Keratinocyte (primary cell): ENCODE measurements around the gene ZDHHC15. TPM values are rescaled to one million over a fixed set of nuclear protein-coding genes. Genes with fewer than 3 reads are reported as not detected.
"Not testable (repeated sequence)": the region's sequence is repeated elsewhere in the genome, so short reads cannot be mapped to it uniquely, and the experiment has no call there.

Source experiments
- DNase-seq: peaks from one replicate; pipeline ENCODE4 v3.0.0-alpha.2; 2011; ENCODE audit warnings: low read depth, missing footprints, low spot score
- FAIRE-seq: peaks from 2 replicates; lab custom pipeline; 2011; peaks lifted over from hg19 to GRCh38; lab: Jason Lieb, UNC
- H2AFZ ChIP-seq: 2 replicates; pipeline ENCODE4 v1.6.0; 2012; ENCODE audit warnings: low read length, control low read depth, inconsistent platforms; ENCODE audit not compliant: control insufficient read depth
- H3K27ac ChIP-seq: 2 replicates; pipeline ENCODE4 v1.5.1; 2011; ENCODE audit warnings: low read length; ENCODE audit not compliant: control insufficient read depth, insufficient read depth
- H3K27me3 ChIP-seq: 3 replicates; pipeline ENCODE4 v1.6.0; 2011; ENCODE audit warnings: low read length; ENCODE audit not compliant: control insufficient read depth, insufficient read depth; ENCODE audit errors: extremely low read depth
- H3K36me3 ChIP-seq, 2 experiments: 2 replicates in 1 of 2; 3 replicates in 1 of 2; pipeline ENCODE4 v1.5.1; 2011; ENCODE audit warnings: low read length in 2 of 2, mild to moderate bottlenecking in 1 of 2; ENCODE audit not compliant: control insufficient read depth in 2 of 2, insufficient read depth in 2 of 2; ENCODE audit errors: extremely low read depth in 1 of 2
- H3K4me1 ChIP-seq: 3 replicates; pipeline ENCODE4 v1.5.1; 2011; ENCODE audit warnings: low read length; ENCODE audit not compliant: control insufficient read depth, insufficient read depth; ENCODE audit errors: extremely low read depth
- H3K4me2 ChIP-seq: 3 replicates; pipeline ENCODE4 v1.6.0; 2011; ENCODE audit warnings: low read depth, low read length; ENCODE audit not compliant: control insufficient read depth, insufficient read depth; ENCODE audit errors: extremely low read depth
- H3K4me3 ChIP-seq, 3 experiments: fragments of 200-600 bp in 1 of 3; sonication (generic) in 1 of 3; 2 replicates in 2 of 3; 3 replicates in 1 of 3; pipeline ENCODE4 v1.5.1; 2011 to 2016; ENCODE audit warnings: low read length in 3 of 3, mild to moderate bottlenecking in 3 of 3, control low read depth in 2 of 3, inconsistent platforms in 1 of 3, low read depth in 1 of 3, mixed read lengths in 1 of 3, mixed run types in 1 of 3, moderate library complexity in 1 of 3; ENCODE audit not compliant: control insufficient read depth in 2 of 3, insufficient read depth in 2 of 3; ENCODE audit errors: extremely low read depth in 1 of 3
- H3K79me2 ChIP-seq: 2 replicates; pipeline ENCODE4 v1.6.0; 2012; ENCODE audit warnings: low read length; ENCODE audit not compliant: control insufficient read depth, insufficient read depth
- H3K9ac ChIP-seq: 3 replicates; pipeline ENCODE4 v1.6.0; 2011; ENCODE audit warnings: low read length; ENCODE audit not compliant: control insufficient read depth, insufficient read depth; ENCODE audit errors: extremely low read depth
- H3K9me1 ChIP-seq: 3 replicates; pipeline ENCODE4 v1.6.0; 2011; ENCODE audit warnings: low read length; ENCODE audit not compliant: control insufficient read depth, insufficient read depth; ENCODE audit errors: extremely low read depth
- H3K9me3 ChIP-seq: 2 replicates; pipeline ENCODE4 v1.5.1; 2012; ENCODE audit warnings: low read depth, low read length; ENCODE audit not compliant: control insufficient read depth
- H4K20me1 ChIP-seq: 3 replicates; pipeline ENCODE4 v1.6.0; 2011; ENCODE audit warnings: low read length; ENCODE audit not compliant: control insufficient read depth, insufficient read depth; ENCODE audit errors: extremely low read depth
- EZH2 ChIP-seq: IDR thresholded peaks from one replicate; pipeline ENCODE4 v1.6.1; 2012; ENCODE audit warnings: inconsistent platforms, mild to moderate bottlenecking, low read length, moderate library complexity
- dilution Hi-C: fragments of 300-500 bp; cut with MboI; formaldehyde crosslinking; loops from one replicate; pipeline ENCODE4 v1.7.0; 2020; ENCODE audit warnings: low sequenced_read_pairs; ENCODE audit not compliant: extremely low pct_ligation_motif_present
- polyA plus RNA-seq, 5 experiments: library from polyadenylated mRNA; depleted of rRNA in 3 of 5; stranded (reverse) in 3 of 5; stranded (forward) in 1 of 5; unstranded in 1 of 5; fragments of >200 nt; gene quantifications; 1 replicate in 1 of 5; 2 replicates in 3 of 5; 3 replicates in 1 of 5; pipeline versions ENCODE4 v1.2.1 to v1.2.3, GENCODE V29; 2011 to 2012; ENCODE audit warnings: missing spikeins in 2 of 5, low read depth in 1 of 5, low replicate concordance in 1 of 5
- TF ChIP-seq, protein P1 (sequence below), 3 experiments: IDR thresholded peaks in 1 of 3; conservative IDR thresholded peaks in 1 of 3; optimal IDR thresholded peaks in 1 of 3; 2 replicates in 2 of 3; 3 replicates in 1 of 3; pipeline versions ENCODE3 to v1.5.1; 2011; ENCODE audit warnings: low read length in 3 of 3, mild to moderate bottlenecking in 3 of 3, moderate library complexity in 2 of 3, control low read depth in 1 of 3, inconsistent platforms in 1 of 3; ENCODE audit not compliant: insufficient read depth in 2 of 3; ENCODE audit errors: extremely low read depth in 1 of 3

The ZDHHC15 gene
- polyA plus RNA-seq, 1 donor (not counting 4 experiments of a cell fraction or from before 2014, with no cell fraction given) = not detected

DNA sequence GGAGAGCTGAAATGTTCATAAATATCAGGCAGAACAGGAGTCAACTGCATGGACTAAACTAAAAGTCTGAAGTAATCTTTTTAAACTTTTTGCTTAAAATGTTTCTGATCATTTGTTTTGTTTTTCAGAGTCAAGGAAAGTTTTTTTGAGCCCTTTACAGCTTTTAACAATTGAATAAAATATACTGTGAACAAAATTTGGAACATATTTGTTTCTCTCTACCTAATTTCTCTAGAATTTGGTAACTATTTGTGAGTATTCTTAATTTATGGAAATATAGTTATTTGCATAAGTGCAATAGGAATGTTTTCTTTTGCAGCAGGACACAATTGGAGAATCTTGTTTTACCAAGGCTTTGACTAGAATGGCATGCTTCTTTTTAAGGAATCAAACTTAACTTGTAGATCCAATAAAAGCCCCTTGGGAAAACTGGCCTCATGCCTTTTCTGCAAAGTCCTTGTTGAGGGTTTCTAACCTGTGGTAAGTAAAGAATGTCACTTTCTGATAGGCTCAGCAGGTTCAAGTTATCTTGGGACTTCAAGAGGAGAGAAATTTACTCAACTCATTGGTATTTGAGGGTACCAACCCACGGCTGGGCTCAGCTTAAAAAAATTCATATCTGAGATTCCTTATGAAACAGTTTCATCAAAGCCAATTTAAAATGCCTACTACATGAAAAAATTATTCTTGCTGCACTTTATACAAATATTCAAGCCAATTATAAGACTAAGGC lies 157.4 kb downstream of the ZDHHC15 start:
- no peaks in the 10 kb centered on the region for H3K9me1 ChIP-seq
- no peak overlapping the region for H3K27ac ChIP-seq
- H3K4me2 ChIP-seq = no peak overlapping the region
- H3K9me3 ChIP-seq = no peaks in the 10 kb centered on the region
- dilution Hi-C loops = no loop called here
- no peak for FAIRE-seq
- no peak overlapping the region for H3K4me3 ChIP-seq
- H4K20me1 ChIP-seq = no peaks in the 10 kb centered on the region
- no peaks in the 10 kb centered on the region for H3K79me2 ChIP-seq
- no peaks in the 10 kb centered on the region for H3K4me1 ChIP-seq
- H3K36me3 ChIP-seq = no peaks in the 10 kb centered on the region
- TF ChIP-seq, protein P1, sequence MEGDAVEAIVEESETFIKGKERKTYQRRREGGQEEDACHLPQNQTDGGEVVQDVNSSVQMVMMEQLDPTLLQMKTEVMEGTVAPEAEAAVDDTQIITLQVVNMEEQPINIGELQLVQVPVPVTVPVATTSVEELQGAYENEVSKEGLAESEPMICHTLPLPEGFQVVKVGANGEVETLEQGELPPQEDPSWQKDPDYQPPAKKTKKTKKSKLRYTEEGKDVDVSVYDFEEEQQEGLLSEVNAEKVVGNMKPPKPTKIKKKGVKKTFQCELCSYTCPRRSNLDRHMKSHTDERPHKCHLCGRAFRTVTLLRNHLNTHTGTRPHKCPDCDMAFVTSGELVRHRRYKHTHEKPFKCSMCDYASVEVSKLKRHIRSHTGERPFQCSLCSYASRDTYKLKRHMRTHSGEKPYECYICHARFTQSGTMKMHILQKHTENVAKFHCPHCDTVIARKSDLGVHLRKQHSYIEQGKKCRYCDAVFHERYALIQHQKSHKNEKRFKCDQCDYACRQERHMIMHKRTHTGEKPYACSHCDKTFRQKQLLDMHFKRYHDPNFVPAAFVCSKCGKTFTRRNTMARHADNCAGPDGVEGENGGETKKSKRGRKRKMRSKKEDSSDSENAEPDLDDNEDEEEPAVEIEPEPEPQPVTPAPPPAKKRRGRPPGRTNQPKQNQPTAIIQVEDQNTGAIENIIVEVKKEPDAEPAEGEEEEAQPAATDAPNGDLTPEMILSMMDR (optimal IDR thresholded peaks at IDR 0.05 in 1 of 3, IDR thresholded peaks at IDR 0.05 in 1 of 3, conservative IDR thresholded peaks at IDR 0.05 in 1 of 3; ENCODE audit: extremely low read depth in 1 of 3, insufficient read depth in 2 of 3, low read length in 3 of 3) = no peak
- TF ChIP-seq EZH2 = no peak
- no peaks in the 10 kb centered on the region for H3K27me3 ChIP-seq
- DNase-seq = no peak
- H2AFZ ChIP-seq = no peak overlapping the region
- no peak overlapping the region for H3K9ac ChIP-seq

DNA sequence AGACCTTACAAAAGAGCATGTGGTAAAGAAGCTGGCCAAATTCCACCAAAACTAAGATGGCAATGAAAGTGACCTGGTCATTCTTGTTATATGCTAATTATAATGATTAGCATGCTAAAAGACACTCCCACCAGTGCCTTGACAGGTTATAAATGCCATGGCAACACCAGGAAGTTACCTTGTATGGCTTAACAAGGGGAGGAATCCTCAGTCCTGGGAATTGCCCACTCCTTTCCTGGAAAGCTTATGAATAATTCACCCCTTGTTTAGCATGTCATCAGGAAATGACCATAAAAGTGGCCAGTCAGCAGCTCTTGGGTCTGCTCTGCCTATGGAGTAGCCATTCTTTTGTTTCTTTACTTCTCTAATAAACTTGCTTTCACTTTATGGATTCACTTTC lies 161.0 kb downstream of the ZDHHC15 start:
- Histone ChIP-seq H3K9me1 (no peaks in the 10 kb centered on the region), H3K4me3 (no peak overlapping the region), H2AFZ (no peak overlapping the region), H3K9me3 (no peaks in the 10 kb centered on the region), H3K4me1 (no peaks in the 10 kb centered on the region), H4K20me1 (no peaks in the 10 kb centered on the region), H3K36me3 (no peaks in the 10 kb centered on the region), H3K9ac (no peak overlapping the region), H3K27me3 (no peaks in the 10 kb centered on the region), H3K4me2 (no peak overlapping the region), H3K79me2 (no peaks in the 10 kb centered on the region), H3K27ac (no peak overlapping the region)
- dilution Hi-C loops = no loop called here
- FAIRE-seq (no peak), DNase-seq (no peak)
- TF ChIP-seq EZH2 = no peak
- TF ChIP-seq, protein P1 (optimal IDR thresholded peaks at IDR 0.05 in 1 of 3, IDR thresholded peaks at IDR 0.05 in 1 of 3, conservative IDR thresholded peaks at IDR 0.05 in 1 of 3; ENCODE audit: extremely low read depth in 1 of 3, insufficient read depth in 2 of 3, low read length in 3 of 3) = no peak

DNA sequence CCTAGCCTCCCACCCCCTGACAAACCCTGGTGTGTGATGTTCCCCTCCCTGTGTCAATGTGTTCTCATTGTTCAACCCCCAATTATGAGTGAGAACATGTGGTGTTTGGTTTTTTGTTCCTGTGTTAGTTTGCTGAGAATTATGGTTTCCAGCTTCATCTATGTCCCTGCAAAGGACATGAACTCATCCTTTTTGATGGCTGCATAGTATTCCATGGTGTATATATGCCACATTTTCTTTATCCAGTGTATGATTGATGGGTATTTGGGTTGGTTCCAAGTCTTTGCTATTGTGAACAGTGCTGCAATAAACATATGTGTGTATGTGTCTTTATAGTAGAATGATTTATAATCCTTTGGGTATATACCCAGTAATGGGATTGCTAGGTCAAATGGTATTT lies 174.2 kb downstream of the ZDHHC15 start:
- H3K9me3 ChIP-seq, H3K27ac ChIP-seq, H3K4me1 ChIP-seq, H3K9ac ChIP-seq, H4K20me1 ChIP-seq, FAIRE-seq, DNase-seq, H3K4me3 ChIP-seq, H3K27me3 ChIP-seq, H3K4me2 ChIP-seq, H3K36me3 ChIP-seq, H3K9me1 ChIP-seq, H3K79me2 ChIP-seq, dilution Hi-C loops, H2AFZ ChIP-seq: not testable (repeated sequence)
